ENCODE results near the gene STX12.

DNA sequence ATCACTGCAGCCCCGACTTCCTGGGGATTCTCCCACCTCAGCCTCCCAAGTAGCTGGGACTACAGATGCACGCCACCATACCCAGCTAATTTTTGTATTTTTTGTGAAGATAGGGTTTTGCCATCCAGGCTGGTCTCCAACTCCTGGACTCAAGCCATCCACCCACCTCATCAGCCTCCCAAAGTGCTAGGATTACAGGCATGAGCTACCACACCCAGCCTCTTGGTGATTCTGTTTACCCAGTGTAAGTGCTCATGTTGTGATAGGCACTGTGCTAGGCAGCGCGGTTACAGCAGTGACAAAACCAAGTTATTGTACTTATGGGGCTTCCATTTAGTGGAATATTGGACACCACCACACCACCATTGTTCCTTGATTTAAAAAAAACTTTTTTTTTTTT, 9.7 kb upstream of the STX12 start:
- TF ChIP-seq EZH2 (IDR thresholded peaks at IDR 0.05; ENCODE audit: insufficient read depth, poor library complexity, severe bottlenecking) = no peak
- TF ChIP-seq EZH2phosphoT487 (IDR thresholded peaks at IDR 0.05; ENCODE audit: insufficient read depth, low read depth) = no peak
